G401 (cell line): Measurements from ENCODE around the gene TRIM67. TPM values are rescaled to one million over a fixed set of nuclear protein-coding genes. Genes with fewer than 3 reads are reported as not detected.

ENCODE experiments used
- DNase-seq: peaks from one replicate; pipeline ENCODE4 v3.0.0-alpha.2; 2015; ENCODE audit warnings: low spot score
- in situ Hi-C: cut with HindIII; loops from 2 replicates; pipeline ENCODE4 v1.10.0; 2016; ENCODE audit warnings: low sequenced_read_pairs, mixed read lengths
- total RNA-seq: library from RNA; depleted of rRNA; stranded (reverse); fragments of >200 nt; shearing (Covaris generic); gene quantifications from 2 replicates; pipeline ENCODE4 v1.2.3, GENCODE V29; 2014; rRNA removed

The TRIM67 gene
- total RNA-seq, 1 experiment from 2014 or later = not detected

GRCh38 chr1:231252336-231252735 is 90.5 kb downstream of the TRIM67 start:
- in situ Hi-C loops = no loop called here
- DNase-seq = no peak

GRCh38 chr1:231260351-231260750 is 98.5 kb downstream of the TRIM67 start:
- in situ Hi-C loops = no loop called here
- no peak for DNase-seq

GRCh38 chr1:231264642-231265041 is 102.8 kb downstream of the TRIM67 start:
- DNase-seq = no peak
- in situ Hi-C loops = no loop called here

- in situ Hi-C loops = no loop called here
- DNase-seq = no peak
These were observed 103.5 kb downstream of the TRIM67 start for GRCh38 chr1:231265379-231265778.

- in situ Hi-C loops = no loop called here
- no peak for DNase-seq
These were observed 105.0 kb downstream of the TRIM67 start for GRCh38 chr1:231266811-231267322.

Other genes with a start within 250 kb of the TRIM67 start
- gene TTC13, start 183.2 kb upstream of the TRIM67 start, total RNA-seq = 3.5 and 14.8 TPM in 2 replicates
- gene ARV1, start 183.0 kb upstream of the TRIM67 start, total RNA-seq = 12.2 and 13.5 TPM in 2 replicates
- gene FAM89A, start 121.8 kb upstream of the TRIM67 start, total RNA-seq = 0.74 and 3.1 TPM in 2 replicates
- 77.1 and 81.0 TPM in 2 replicates for gene GNPAT, start 79.2 kb downstream of the TRIM67 start, total RNA-seq
- gene EXOC8, start 175.8 kb downstream of the TRIM67 start, total RNA-seq = 8.6 and 10.9 TPM in 2 replicates
- 6.9 and 12.0 TPM in 2 replicates for gene SPRTN, start 176.2 kb downstream of the TRIM67 start, total RNA-seq